ENCODE measurements around the gene HLA-DPA1. TPM values are rescaled to one million over a fixed set of nuclear protein-coding genes. Genes with fewer than 3 reads are reported as not detected.

HLA-DPA1 gene
- total RNA-seq, 1 experiment from 2014 or later: 0.69 TPM

GRCh38 chr6:33069021-33069738, 4.3 kb downstream of the HLA-DPA1 start:
- Histone ChIP-seq H3K27ac (ENCODE audit: low read length) (no peak overlapping the region), H3K9me3 (ENCODE audit: control insufficient read depth, insufficient read depth, low read depth, low read length) (no peaks in the 10 kb centered on the region), H3K27me3 (ENCODE audit: control insufficient read depth, insufficient read depth, low read length) (peaks cover 17% of the 10 kb centered on the region; the same call in 1 of the 2 replicates), H3K4me1 (ENCODE audit: control insufficient read depth, insufficient read depth, low read length) (no peaks in the 10 kb centered on the region), H3K36me3 (ENCODE audit: control insufficient read depth, insufficient read depth, low read length) (no peaks in the 10 kb centered on the region), H3K4me3 (ENCODE audit: low read depth in 2 of 2, low read length in 2 of 2) (no peak overlapping the region)
- TF ChIP-seq TCF7L2 (IDR thresholded peaks at IDR 0.05; ENCODE audit: low read depth, low read length): no peak
- no peak for TF ChIP-seq SIN3A (IDR thresholded peaks at IDR 0.05; ENCODE audit: borderline replicate concordance, insufficient read depth, low read depth, low read length)
- no peak for TF ChIP-seq POLR2AphosphoS5 (IDR thresholded peaks at IDR 0.05; ENCODE audit: low read depth, low read length)
- no peak for TF ChIP-seq REST (IDR thresholded peaks at IDR 0.05; ENCODE audit: insufficient read depth in 1 of 2, low read depth in 2 of 2, low read length in 1 of 2)
- no peak for TF ChIP-seq CTCF (IDR thresholded peaks at IDR 0.05)
- ATAC-seq: no peak
- intact Hi-C loops (cut with micrococcal nuclease; ENCODE audit: unreplicated experiment): no loop called here
- no TSS peak for BruUV-seq (replicated peaks)
- ChIA-PET CTCF (no interaction called here), POLR2A (no interaction called here)
- DNase-seq (ENCODE audit: low read depth, low spot score): no peak
- in situ Hi-C loops (cut with HindIII; ENCODE audit: low pct_unique_long_range_greater_than_20kb, low sequenced_read_pairs): no loop called here

GRCh38 chr6:33066917-33067521, 6.4 kb downstream of the HLA-DPA1 start:
- Histone ChIP-seq H3K36me3 (ENCODE audit: control insufficient read depth, insufficient read depth, low read length) (no peaks in the 10 kb centered on the region), H3K4me1 (ENCODE audit: control insufficient read depth, insufficient read depth, low read length) (no peaks in the 10 kb centered on the region), H3K9me3 (ENCODE audit: control insufficient read depth, insufficient read depth, low read depth, low read length) (no peaks in the 10 kb centered on the region), H3K27ac (ENCODE audit: low read length) (no peak overlapping the region), H3K27me3 (ENCODE audit: control insufficient read depth, insufficient read depth, low read length) (peaks cover 22% of the 10 kb centered on the region; the same call in 1 of the 2 replicates), H3K4me3 (ENCODE audit: low read depth in 2 of 2, low read length in 2 of 2) (no peak overlapping the region)
- in situ Hi-C loops (cut with HindIII; ENCODE audit: low pct_unique_long_range_greater_than_20kb, low sequenced_read_pairs): no loop called here
- ChIA-PET CTCF (no interaction called here), POLR2A (no interaction called here)
- ATAC-seq (no peak), DNase-seq (ENCODE audit: low read depth, low spot score) (no peak)
- TF ChIP-seq CTCF (IDR thresholded peaks at IDR 0.05): no peak
- no peak for TF ChIP-seq POLR2AphosphoS5 (IDR thresholded peaks at IDR 0.05; ENCODE audit: low read depth, low read length)
- no peak for TF ChIP-seq REST (IDR thresholded peaks at IDR 0.05; ENCODE audit: insufficient read depth in 1 of 2, low read depth in 2 of 2, low read length in 1 of 2)
- no peak for TF ChIP-seq SIN3A (IDR thresholded peaks at IDR 0.05; ENCODE audit: borderline replicate concordance, insufficient read depth, low read depth, low read length)
- intact Hi-C loops (cut with micrococcal nuclease; ENCODE audit: unreplicated experiment): no loop called here
- BruUV-seq (replicated peaks): no TSS peak
